HG02588 (cell line): ENCODE data around the gene BCHE.

ENCODE experiments used
- ATAC-seq: cut with Tn5 transposase; IDR thresholded peaks from one replicate; pipeline ENCODE4 v1.9.1; 2021; ENCODE audit warnings: mild to moderate bottlenecking, moderate library complexity; ENCODE audit not compliant: unreplicated experiment

The BCHE gene

DNA sequence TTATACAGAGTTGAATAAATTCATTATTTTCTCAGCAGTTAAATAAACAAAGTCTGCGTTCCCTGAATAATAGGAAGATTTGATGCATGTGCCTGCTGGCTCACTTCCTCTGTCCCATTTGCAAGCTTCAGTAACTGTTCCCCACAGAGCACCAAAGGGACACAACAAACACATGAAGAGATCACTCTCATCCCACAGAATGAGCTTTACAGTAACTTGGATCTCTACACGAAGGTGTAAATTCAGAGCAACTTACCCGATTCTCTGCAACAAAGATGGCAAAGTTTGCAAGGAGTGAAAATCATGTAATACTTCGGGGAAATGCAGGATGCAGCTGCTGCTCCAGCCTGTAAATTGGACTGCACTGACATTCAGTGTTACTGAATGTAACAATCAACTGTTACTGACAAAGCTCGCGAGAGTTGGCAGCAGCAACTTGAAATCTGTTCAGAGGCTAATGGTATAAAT, at the start of gene BCHE:
Gene BCHE (minus strand): TSS at position 366 of the 468 bp plus-strand sequence. CDS start 6,390 bp downstream, outside the sequence.
- ATAC-seq, result no peak

DNA sequence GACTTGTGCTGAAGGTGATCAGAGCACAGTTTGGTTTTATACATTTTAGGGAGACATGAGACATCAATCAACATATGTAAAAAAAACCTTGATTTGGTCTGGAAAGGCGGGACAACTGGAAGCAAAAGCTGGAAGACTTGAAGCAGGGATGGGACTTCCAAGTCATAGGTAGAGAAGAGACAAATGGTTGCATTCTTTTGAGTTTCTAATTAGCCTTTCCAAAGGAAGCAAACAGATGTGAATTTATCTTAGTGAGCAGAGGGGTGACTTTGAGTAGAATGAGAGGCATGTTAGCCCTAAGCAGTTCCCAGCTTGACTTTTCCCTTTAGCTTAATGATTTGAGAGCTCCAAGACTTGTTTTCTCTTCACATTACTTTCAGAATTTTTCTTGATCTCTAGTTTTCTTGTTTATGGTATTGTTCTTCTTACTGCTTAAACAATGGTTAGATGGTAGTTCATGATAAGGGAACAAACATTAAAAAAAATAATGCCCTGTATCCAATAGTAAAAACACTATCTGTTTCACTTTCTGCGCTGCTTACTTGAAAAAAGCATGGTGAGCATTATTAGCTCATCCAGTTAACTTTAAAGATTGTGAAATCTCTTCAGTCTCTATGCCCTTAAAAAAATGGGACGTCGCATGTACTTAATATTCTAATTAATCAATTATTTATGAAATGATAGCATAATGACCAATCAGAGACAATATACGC, 48.5 kb upstream of the BCHE start:
- ATAC-seq, result no peak

DNA sequence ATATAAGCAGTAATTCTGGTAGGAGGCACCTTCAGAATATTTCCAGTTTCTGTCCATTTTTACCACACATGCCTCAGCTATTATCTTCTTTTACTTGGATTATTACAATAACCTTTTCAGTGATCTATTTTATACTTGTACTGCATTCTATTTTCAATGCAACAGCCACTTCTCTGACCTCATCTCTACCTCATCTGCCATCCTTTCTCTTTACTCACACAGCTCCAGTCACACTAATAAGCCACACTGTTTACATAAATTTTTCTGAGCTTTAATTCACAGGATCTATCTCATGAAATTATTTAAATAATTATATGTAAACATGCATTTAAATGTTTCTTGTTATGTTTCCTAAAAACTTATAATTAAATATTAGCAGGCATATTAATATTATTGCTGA, 47.3 kb upstream of the BCHE start:
- ATAC-seq, result no peak

DNA sequence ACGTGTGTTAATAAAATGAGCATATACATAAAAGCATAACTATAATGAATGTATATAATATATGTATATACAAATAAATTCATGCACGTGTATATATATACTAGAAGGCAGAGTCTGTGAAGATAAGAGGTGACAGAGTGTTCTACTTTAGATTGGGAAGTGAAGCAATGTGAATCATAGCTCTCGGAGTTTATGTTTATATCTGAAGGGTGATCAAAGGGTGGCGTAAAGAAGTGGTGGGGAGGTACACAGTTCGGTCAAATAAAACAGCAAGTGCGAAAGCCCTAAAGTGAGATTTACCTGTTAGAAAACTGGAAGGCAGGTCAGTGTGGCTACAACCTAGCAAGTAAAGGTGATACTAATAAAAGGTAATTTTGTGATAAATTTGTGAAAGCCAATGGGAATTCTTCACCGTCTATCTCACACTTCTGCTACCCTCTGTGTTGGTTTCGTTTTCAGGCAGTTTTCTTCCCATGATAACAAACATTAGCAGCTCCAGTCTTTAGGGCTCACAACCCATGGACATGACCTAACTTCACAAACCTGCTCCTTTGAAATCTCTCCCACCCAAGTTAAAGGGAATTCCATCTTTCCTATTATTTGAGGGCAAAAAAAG, 46.7 kb upstream of the BCHE start:
- no peak for ATAC-seq

DNA sequence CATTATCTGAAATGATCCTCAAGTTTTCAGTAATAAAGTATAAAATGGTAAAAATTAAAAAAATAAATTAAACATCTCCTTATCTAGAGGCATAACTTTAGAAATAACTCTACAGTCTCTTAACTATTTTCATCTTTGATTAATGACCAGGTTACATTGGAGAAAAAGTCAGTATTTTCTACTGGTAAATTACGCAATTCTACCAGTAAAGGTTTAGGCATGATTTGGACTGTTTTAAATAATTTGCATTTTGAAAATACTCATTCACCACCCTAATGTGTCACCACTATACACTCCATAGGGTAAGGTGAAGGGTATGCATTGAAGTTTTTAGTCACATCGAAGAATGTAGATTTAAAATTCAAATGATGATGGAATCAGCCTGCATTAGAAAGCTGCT, 45.9 kb upstream of the BCHE start:
- ATAC-seq, result no peak

DNA sequence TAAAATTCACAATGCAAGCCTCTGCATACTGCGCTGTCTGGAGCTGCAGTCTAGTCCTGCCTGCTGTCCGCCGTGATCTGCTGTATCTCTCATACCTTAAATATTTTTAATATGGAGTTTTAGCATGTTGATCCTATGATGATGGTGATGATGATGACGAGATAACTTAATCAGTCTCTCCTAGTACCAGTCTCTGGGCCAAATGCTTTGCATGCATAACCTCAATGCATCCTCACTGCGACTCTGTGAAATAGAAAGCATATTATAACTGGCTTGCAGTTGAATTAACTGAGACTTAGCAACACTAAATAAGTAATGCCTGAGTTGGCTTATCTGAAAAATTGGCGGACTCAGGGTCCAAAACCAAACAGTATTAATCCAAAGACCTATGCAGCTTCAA, 38.4 kb upstream of the BCHE start:
- no peak for ATAC-seq

DNA sequence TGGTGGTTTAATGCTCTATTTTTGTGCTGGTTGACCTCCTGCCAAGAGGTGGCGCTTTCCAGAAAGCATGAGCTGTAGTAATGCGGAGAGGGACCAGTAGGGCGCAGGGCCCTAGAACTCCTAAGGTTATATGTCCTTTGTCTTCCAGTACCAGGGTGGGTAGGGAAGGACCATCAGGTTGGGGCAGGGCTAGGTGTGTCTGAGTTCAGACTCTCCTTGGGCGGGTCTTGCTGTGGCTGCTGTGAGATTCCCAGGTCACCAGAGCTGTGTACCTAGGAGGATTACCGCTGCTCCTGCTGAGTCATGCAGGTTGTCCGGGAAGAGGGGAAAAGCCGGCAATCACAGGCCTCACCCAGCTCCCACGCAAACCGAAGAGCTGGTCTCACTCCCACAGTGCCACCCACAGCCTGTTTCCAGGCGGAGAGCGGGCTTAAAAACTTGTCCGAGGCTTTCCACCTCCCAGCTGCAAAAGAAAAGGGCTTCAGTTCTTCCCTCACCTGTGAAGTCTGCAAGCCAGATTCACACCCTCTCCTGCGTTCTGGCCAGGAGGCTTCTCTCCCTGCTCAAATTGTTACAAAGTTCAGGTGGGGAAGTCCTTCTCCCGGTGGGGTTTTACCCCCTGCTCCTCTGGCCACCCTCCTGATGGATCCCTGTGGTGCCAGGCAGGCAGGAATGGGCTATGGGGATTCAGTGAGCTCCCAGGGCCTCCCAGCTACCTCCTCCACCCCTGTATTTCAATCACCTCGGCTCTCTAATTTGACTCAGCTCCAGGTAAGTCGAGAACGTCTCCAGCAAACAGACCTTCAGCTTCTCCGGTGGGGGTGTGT, 37.7 kb upstream of the BCHE start:
- no peak for ATAC-seq

DNA sequence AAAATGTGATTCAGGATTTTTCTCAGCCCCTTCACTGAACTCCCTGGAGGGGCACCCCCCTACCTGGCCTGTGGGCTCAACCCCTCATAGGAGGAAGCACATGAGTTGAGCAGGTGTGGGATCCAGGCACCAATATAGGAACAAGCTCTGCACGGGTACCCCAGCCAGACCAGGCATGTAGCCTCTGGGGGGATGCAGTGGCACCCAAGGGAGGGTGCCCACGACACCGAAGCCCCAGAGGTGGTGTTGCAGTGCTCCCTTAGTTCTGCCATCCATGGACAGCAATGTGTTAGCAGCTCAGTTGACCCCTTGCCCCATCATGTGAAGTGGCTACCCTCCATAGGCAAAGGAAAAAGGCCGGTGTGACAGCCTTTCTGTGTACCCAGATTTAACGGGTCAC, 30.9 kb upstream of the BCHE start:
- no peak for ATAC-seq

DNA sequence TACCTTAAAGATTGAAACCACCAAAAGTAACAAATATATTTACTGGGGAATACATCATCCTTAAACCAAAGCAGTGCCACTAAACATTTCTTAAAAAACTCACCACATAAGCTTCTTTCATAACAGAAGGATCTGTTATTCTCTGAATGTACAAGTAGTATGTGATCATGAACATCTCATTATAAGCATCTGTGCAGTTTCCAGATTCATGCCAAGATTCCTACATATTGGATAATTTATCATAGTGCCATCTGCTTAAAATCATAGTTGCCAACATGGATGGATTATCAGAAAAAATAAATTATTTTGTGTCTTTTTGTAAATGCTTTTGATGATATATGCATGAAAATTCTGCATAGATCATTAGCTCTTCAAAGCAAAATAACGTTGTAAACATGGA, 21.8 kb upstream of the BCHE start:
- no peak for ATAC-seq

DNA sequence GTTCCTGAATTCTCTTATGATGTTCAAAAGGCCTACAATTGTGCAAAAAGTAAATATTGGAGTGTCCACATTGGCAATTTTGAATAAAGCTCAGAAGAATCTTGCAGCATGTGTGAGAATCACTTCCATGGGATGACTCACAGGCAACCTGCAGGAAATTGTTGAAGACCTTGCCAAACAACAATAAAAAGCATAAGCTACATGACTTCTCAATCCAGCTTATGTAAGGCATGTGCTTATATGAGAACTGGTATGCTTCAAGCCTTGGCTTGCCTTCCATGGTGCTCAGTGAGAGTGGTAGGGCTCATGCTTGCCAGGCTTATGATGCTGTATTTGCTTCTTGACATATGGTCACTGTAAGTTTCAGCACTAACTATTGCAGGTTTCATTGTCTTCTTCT, 18.4 kb upstream of the BCHE start:
- ATAC-seq, result no peak

DNA sequence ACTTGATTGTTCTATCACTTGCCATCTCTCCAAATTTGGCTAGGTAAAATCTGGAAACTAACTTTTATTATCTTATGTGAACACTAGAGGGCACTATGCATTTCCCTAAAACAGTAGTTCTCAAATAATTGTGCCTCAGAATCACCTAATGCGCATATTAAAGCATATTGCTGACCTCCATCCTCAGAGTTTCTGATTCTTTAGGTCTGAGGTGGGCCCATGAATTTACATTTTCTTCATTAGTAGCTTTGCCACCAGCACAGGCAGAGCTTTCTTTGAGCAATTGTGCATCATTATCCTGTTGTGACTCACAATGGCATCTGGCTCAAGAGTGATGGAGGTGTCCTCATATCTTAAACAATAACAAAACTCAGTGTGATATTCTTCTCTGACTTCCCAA, 17.5 kb upstream of the BCHE start:
- no peak for ATAC-seq

DNA sequence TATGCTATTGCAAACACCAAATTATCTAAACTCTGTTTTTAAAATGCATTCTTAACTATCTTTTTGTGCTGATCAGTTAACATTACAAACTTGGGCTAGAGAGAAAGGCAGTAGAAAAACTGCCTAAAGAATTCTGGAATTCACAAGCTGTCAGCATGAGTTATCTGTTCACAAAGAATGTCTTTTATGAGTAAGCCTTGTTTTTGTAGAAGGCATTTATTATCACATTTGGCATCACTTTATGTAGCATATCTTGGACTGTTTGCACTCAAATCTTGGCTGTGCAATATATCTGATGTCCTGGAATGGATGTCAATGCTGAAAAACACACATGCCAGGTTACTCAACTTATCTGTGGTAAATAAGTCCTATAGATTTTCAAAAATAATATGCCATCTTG, 15.5 kb upstream of the BCHE start:
- no peak for ATAC-seq

DNA sequence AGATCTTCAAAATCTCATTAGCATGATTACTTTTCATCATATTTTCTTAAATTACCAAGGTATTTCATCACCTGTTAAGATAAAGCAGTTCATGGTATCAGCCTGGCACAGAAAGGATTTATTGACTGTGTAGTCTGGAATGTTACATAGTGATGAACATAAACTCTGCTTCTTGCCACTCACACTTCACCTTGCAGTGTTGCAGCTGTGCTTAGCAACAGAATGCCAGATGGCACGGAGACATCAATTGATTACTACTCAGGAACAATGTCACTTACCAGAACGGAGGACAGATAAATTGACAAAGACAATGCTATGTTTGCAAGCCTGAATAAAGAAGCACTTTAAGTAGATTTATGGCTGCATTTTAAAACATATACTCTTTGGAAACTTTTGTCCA, 15.0 kb upstream of the BCHE start:
- ATAC-seq, result no peak

DNA sequence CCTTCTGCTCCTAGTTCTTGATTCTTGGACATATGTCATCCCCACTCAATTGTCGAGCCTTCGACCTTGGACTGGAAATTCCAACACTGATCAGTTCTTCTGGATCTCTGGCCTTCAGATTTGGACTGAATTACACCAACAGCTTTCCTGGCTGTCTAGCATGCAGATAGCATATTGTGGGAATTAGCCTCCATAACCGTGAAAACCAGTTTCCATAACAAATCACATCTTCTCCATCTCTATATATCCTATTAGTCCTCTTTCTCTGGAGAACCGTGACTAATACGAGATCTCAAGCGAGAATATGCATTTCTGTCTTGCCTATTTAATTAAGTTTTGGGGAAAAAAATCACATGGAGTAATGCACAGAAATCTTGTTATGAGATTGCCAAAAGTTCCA, 8.8 kb upstream of the BCHE start:
- ATAC-seq, result no peak

DNA sequence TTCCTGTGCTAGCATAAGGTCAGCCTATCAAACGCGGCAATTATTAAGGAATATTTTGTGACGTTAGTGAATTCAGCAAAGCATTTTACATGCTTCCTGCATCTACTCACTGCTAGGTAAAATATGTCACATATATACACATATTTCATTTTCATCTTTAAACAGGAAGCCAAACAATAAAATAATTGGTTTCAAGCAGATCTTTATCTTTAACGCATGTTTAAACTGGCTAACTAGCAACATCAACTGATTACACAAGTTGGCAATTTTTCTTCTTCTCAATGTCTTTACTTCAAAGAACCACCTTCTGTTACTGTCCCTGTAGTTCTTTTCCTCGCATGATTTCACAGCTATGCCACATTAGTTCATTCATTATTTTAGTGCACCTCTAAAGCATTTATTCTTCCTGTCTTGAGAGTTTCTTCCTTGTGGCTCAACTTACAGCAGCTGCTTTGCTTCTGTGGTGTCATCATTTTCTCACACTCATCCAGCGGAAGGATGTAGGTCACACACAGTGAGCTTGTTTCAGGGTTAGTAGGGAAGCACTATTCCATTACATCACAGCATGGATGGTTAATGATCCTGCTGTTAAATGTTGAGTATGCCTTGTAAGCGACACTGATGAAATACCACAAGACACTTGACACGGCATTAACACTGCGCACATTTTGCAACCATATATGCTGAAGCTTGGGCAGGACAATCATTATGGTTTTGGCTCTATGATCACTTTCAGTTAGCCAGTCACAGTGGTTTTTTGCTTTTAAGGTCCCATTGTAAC, 2.3 kb upstream of the BCHE start:
- ATAC-seq, result no peak

DNA sequence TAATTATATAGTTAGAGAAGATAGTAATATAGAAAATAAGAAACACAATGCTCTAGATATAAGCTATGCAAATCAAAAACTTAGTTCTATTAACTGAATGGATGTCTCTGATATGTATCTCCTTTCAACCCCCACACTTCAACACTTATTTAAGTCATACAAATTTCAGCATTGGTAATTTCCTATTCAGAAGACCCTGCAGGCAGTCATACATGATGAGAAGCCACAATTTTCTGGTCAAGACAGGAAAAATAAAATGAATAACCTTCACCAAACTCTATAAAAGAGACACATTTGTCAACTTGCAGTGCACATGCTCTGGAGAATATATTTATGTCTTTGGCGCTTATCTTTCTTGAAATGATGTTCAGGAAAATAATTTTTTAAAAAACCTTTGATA, 578 bp upstream of the BCHE start:
- no peak for ATAC-seq

DNA sequence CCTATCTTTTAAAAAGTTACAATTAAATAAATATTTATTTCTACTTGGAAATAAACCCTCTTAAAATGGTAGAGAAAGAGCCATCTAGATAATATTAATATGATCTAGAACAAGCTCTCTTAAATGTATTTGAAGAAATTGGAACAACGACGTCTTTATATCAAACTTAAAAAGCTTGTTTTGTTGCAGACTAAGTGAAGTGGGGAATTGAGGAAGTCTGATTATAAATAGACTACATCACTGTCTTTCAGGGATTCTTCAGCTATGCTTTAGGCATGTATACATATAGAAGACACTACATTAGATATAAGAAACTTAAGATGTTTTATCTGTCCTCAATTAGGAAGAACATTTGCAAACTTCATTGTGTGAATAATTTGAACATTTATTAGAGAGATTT, 1.8 kb downstream of the BCHE start:
- no peak for ATAC-seq

DNA sequence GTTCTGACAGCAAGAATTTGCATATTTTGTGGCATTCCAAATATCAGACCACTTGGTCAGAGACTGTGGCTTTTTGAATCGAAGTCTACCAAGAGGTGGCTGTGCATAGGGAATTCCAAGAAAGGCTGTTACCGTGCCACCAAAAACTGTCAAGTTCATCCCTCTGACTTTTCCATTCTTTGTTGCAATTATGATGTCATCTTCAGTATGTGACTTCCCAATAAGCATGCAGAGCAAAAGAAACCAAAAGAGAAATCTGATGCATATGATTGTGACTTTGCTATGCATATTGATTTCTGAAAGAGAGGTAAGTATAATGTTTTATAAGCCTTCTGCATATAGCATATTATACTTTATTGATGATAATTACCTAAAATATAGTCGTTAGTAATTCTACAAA, 6.5 kb downstream of the BCHE start:
- no peak for ATAC-seq

DNA sequence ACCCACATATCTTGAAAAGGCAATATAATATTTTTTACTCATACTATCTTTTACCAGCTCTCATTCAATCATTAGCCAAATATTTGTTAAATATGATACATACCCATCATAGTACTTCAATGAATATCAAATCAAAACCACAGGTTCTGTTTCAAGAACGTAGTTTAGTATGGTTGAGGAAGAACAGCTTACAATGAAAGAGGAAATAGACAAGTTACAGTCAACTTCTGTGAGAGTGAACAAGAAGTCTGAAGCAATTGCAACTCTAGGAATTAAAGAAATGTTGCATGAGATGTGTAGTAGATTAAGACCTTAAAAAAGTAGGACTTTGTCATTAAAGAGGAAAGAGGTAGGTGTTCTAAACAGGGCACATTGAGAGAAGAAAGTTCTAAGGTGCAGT, 9.3 kb downstream of the BCHE start:
- no peak for ATAC-seq

DNA sequence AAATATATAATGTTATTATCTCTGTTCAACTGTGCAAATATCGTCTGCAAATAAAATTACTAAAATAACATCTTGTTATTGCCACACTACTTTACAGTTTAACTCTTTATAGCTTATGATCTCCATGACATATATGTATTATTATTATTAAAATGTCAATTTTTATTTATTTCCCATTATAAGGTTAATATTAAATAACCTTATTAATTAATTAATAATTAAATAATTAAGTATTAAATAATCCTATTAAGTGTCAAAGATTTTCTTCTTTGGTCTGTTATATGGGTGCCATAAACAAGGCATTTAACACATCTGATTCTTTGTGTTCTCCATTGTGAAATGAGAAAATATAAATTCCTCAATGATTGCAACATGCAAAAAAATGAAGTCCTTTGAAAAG, 10.0 kb downstream of the BCHE start:
- ATAC-seq, result no peak

DNA sequence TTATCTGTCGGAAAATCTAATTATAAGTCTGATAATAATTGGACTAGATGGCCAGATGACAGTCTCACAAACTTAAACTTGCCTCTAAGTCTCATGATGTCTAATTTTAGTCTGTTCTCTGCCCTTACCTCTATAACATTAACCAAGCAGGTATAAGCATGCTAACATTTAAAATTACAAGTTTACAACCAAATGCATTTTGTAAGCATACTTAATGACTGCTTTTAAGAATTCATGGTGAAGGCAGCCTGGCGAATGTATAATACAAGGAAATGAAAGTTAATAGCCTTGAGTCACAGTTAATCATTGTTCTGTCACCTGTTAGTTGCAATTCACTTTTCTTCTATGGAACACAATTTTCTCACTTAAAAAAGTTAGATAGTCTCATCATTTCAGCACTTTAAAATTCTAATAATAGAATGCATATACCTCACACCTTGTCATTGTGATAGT, 16.5 kb downstream of the BCHE start:
- no peak for ATAC-seq
